ENCODE measurements around the gene MCF2L2.

DNA sequence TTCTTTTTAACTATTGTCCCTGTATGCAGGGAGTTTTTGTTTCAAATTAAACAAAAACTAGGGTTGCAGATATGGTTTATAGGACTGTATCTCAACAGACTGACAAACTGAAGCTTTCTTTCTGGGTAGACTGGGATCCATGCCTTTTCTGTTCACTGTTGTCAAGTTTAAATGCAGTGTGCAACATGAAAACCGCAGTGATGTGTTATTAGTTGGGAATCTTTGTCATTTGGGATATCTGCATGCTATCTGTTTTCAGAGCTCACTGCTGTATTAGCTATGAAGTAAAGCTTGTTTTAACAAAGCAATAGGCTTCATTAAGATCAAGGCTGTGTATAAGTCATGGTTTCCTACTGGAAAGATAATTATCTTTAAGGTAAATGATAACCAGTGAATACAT, 21.4 kb upstream of the MCF2L2 start:
- no peak for TF ChIP-seq CTCF (IDR thresholded peaks at IDR 0.05)
- no peak for TF ChIP-seq BHLHE40 (IDR thresholded peaks at IDR 0.05; ENCODE audit: low read depth, low read length)
- TF ChIP-seq, protein P1, sequence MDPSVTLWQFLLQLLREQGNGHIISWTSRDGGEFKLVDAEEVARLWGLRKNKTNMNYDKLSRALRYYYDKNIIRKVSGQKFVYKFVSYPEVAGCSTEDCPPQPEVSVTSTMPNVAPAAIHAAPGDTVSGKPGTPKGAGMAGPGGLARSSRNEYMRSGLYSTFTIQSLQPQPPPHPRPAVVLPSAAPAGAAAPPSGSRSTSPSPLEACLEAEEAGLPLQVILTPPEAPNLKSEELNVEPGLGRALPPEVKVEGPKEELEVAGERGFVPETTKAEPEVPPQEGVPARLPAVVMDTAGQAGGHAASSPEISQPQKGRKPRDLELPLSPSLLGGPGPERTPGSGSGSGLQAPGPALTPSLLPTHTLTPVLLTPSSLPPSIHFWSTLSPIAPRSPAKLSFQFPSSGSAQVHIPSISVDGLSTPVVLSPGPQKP (IDR thresholded peaks at IDR 0.05; ENCODE audit: low read depth, low read length), result no peak
- TF ChIP-seq HDAC2 (IDR thresholded peaks at IDR 0.05), result no peak
- TF ChIP-seq CEBPB (IDR thresholded peaks at IDR 0.05), result no peak
- no peak for TF ChIP-seq USF2 (IDR thresholded peaks at IDR 0.05)
- no peak for TF ChIP-seq SREBF2 (IDR thresholded peaks at IDR 0.05)
- TF ChIP-seq MAX (IDR thresholded peaks at IDR 0.05), result no peak
- TF ChIP-seq CHD2 (IDR thresholded peaks at IDR 0.05; ENCODE audit: low read length, partially characterized antibody), result no peak
- TF ChIP-seq SMC3 (IDR thresholded peaks at IDR 0.05), result no peak
- TF ChIP-seq ZFP36 (IDR thresholded peaks at IDR 0.05; ENCODE audit: borderline replicate concordance, partially characterized antibody), result no peak
- TF ChIP-seq POLR2AphosphoS2 (conservative IDR thresholded peaks at IDR 0.05; ENCODE audit: low read length), result no peak
